ACC112 (cell line): ENCODE measurements around the gene WSCD1.

Experiments
- H2AFZ ChIP-seq: fragments of 200-600 bp; sonication (generic); one replicate; pipeline ENCODE4 v1.6.0; 2017; ENCODE audit warnings: antibody characterized with exemption, low read length; ENCODE audit not compliant: unreplicated experiment
- H3K27ac ChIP-seq: fragments of 200-600 bp; sonication (generic); 2 replicates; pipeline ENCODE4 v1.5.1; 2014; ENCODE audit warnings: low read depth, mild to moderate bottlenecking, antibody characterized with exemption, low read length, moderate library complexity
- H3K27me3 ChIP-seq: fragments of 200-600 bp; sonication (generic); 2 replicates; pipeline ENCODE4 v1.6.1; 2014; ENCODE audit warnings: mild to moderate bottlenecking, antibody characterized with exemption, low read length, moderate library complexity, mixed read lengths; ENCODE audit not compliant: insufficient read depth
- H3K36me3 ChIP-seq: fragments of 200-600 bp; sonication (generic); 2 replicates; pipeline ENCODE4 v1.6.1; 2016; ENCODE audit warnings: mild to moderate bottlenecking, antibody characterized with exemption, low read length, moderate library complexity, mixed read lengths; ENCODE audit not compliant: insufficient read depth
- H3K4me1 ChIP-seq: fragments of 200-600 bp; sonication (generic); one replicate; pipeline ENCODE4 v1.6.1; 2016; ENCODE audit warnings: low read length, mixed read lengths; ENCODE audit not compliant: insufficient read depth, unreplicated experiment, control insufficient read depth
- H3K4me3 ChIP-seq: fragments of 200-600 bp; sonication (generic); 2 replicates; pipeline ENCODE4 v1.5.1; 2014; ENCODE audit warnings: mild to moderate bottlenecking, low read depth, low read length
- H3K79me2 ChIP-seq: fragments of 200-600 bp; sonication (generic); one replicate; pipeline ENCODE4 v1.6.0; 2016; ENCODE audit warnings: low read length; ENCODE audit not compliant: control insufficient read depth, unreplicated experiment, insufficient read depth

The WSCD1 gene

DNA sequence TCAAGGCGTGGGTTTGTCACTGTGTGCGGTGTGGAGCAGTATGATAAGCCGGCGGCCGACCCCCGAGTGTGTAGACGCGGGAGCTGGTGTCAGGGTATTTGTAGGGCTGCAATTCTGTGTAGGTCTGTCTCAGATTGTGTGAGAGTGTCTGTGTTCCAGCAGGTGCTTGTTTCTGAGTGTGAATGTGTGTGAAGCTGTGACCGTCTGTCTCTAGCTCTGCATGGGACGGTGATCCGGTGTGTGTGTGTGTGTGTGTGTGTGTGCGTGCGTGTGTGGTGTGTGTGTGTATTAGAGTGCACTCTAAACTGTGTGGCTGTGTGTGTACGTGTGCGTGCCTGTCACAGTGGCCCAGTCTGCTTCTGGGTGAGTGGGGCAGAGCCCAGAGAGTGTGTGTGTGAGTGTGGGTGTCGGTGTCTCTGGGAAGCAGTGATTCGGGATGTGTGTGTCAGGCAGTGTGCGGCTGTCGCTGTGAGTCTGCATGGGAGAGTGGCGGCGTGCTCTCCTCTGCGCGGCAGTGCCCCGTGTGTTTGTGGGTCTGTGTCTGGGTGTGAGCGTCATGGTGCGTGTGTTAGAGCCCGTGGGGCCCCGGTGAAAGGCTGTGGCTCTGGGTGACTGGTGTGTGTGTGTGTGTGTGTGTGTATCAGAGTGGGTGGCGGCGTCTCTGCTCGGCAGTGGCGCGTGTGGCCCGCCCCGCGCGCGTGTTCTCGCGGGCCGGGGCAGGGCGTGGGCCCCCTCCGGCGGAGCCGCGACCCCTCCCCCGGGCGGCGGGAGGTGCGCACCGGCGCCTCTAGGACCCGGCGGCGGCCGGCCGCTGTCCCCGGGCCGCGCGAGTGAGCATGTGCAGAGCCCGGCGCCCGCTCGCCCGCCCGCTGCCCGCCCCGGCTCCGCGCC lies at the start of gene WSCD1:
TSS of gene WSCD1 (plus strand) at position 841 of the 891 bp plus-strand sequence. CDS start 10,280 bp downstream, outside the sequence.
- peaks cover 72% of the 10 kb centered on the region for H3K27me3 ChIP-seq
- no peaks in the 10 kb centered on the region for H3K4me1 ChIP-seq
- no peak within 1 kb of the TSS for H2AFZ ChIP-seq
- 0 out of 2 replicates have a peak within 1 kb of the TSS, but pooled peaks have one; percentile 16 for H3K4me3 ChIP-seq
- no peak within 1 kb of the TSS for H3K27ac ChIP-seq
- H3K36me3 ChIP-seq = no peaks in the 10 kb centered on the region
- H3K79me2 ChIP-seq = no peaks in the 10 kb centered on the region

DNA sequence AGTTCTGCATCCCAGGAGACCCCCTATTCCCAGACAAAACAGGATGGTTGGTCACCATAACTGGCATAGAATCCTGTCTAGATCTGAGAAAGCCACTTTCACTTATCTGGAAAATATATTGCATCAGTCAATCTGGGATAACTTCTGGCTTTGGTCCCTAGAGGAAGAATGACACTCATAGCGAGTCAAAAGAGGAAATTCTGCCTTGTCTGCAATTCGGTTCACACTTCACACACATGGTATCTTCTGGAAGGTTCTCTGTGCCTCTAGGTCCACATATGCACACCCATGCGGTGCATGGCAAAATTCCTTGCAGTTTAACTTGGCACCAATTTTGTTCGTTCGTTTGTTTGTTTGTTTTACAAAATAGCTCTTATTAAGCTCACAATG lies 49.2 kb upstream of the WSCD1 start:
- H3K36me3 ChIP-seq = no peaks in the 10 kb centered on the region
- no peak overlapping the region for H3K4me3 ChIP-seq
- no peak overlapping the region for H3K27ac ChIP-seq
- no peaks in the 10 kb centered on the region for H3K4me1 ChIP-seq
- H3K79me2 ChIP-seq = no peaks in the 10 kb centered on the region
- no peak overlapping the region for H2AFZ ChIP-seq
- H3K27me3 ChIP-seq = peaks cover 19% of the 10 kb centered on the region

DNA sequence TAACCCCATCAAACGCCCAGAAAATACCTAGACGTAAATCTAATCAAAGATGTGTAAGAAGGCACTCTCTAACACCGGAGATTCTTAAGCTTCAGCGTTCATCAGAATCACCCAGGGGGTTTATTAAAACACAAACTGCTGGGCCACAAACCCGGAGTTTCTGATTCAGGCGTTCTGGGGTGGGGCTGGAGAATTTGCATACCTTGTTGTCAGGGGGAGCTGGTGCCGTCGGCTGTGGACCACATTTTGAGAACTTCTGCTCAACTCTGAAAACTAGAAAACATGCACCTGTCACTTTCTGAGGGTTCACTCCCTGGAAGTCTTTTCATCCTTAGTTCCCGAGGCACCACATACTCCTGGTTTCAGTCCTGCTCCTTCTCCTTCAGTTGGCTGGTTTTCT lies 48.6 kb upstream of the WSCD1 start:
- no peak overlapping the region for H3K27ac ChIP-seq
- H3K36me3 ChIP-seq = no peaks in the 10 kb centered on the region
- no peaks in the 10 kb centered on the region for H3K4me1 ChIP-seq
- H3K4me3 ChIP-seq = no peak overlapping the region
- no peak overlapping the region for H2AFZ ChIP-seq
- no peaks in the 10 kb centered on the region for H3K79me2 ChIP-seq
- peaks cover 22% of the 10 kb centered on the region for H3K27me3 ChIP-seq

- no peak overlapping the region for H3K27ac ChIP-seq
- no peak overlapping the region for H3K4me3 ChIP-seq
- H3K79me2 ChIP-seq = no peaks in the 10 kb centered on the region
- no peaks in the 10 kb centered on the region for H3K4me1 ChIP-seq
- no peaks in the 10 kb centered on the region for H3K36me3 ChIP-seq
- H2AFZ ChIP-seq = no peak overlapping the region
- H3K27me3 ChIP-seq = peaks cover 24% of the 10 kb centered on the region
Measured at GRCh38 chr17:6023036-6023831, 46.9 kb upstream of the WSCD1 start.

DNA sequence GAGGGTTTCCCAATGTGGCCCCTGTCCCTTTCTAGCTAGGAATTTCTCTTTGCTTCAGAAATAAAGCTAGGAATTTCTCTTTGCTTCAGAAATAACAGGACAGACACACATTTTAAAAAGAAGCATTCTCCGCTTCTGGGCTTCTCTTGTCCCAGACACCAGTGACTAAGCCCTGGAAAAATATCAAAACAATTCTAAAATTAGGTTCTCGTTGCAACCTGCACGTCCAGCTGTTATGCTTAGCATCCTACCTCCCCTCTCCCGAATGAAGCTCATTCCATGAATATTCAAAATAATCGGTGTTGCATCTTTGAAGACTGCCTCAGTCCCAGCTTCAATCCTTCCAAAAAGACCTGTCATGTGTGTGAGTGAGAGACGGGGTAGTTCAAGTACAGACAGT lies 45.6 kb upstream of the WSCD1 start:
- Histone ChIP-seq H3K27ac (no peak overlapping the region), H3K79me2 (no peaks in the 10 kb centered on the region), H2AFZ (no peak overlapping the region), H3K4me3 (no peak overlapping the region), H3K27me3 (peaks cover 32% of the 10 kb centered on the region), H3K36me3 (no peaks in the 10 kb centered on the region), H3K4me1 (no peaks in the 10 kb centered on the region)

- H3K4me3 ChIP-seq = no peak overlapping the region
- H3K79me2 ChIP-seq = no peaks in the 10 kb centered on the region
- no peak overlapping the region for H3K27ac ChIP-seq
- H2AFZ ChIP-seq = no peak overlapping the region
- no peaks in the 10 kb centered on the region for H3K4me1 ChIP-seq
- peaks cover 36% of the 10 kb centered on the region for H3K27me3 ChIP-seq
- no peaks in the 10 kb centered on the region for H3K36me3 ChIP-seq
Measured at GRCh38 chr17:6027342-6028024, 42.7 kb upstream of the WSCD1 start.

- H3K27me3 ChIP-seq = peaks cover 32% of the 10 kb centered on the region
- H3K27ac ChIP-seq = no peak overlapping the region
- no peak overlapping the region for H3K4me3 ChIP-seq
- no peaks in the 10 kb centered on the region for H3K79me2 ChIP-seq
- no peaks in the 10 kb centered on the region for H3K36me3 ChIP-seq
- H2AFZ ChIP-seq = no peak overlapping the region
- no peaks in the 10 kb centered on the region for H3K4me1 ChIP-seq
Measured at GRCh38 chr17:6028294-6028693, 41.9 kb upstream of the WSCD1 start.

GRCh38 chr17:6035801-6036394 lies 34.3 kb upstream of the WSCD1 start:
- Histone ChIP-seq H3K79me2 (no peaks in the 10 kb centered on the region), H3K4me3 (no peak overlapping the region), H3K27ac (no peak overlapping the region), H3K27me3 (peaks cover 3% of the 10 kb centered on the region; the same call in 1 of the 2 replicates), H3K4me1 (no peaks in the 10 kb centered on the region), H2AFZ (no peak overlapping the region), H3K36me3 (no peaks in the 10 kb centered on the region)

DNA sequence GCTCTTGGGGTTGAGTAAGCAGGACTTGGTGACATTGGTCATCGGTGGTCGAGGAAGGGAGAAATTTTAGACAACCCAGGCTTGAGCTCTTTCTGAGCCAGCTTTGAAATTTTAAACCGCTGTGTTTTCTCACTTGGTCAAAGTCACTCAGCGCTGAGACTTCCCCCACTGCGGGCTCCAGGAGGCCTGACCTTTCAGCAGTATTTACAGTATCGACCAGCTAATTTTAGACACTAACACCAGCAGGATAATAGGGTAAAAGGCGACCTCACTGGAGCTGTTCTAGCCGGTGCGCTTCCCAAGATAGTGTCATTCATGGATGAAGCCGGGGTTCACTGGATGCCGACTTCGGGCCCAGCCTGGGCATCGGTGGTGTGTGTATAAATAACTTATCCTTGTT lies 29.7 kb upstream of the WSCD1 start:
- Histone ChIP-seq H3K79me2 (no peaks in the 10 kb centered on the region), H3K27ac (no peak overlapping the region), H3K4me3 (no peak overlapping the region), H3K27me3 (no peaks in the 10 kb centered on the region), H3K36me3 (no peaks in the 10 kb centered on the region), H3K4me1 (no peaks in the 10 kb centered on the region), H2AFZ (no peak overlapping the region)

DNA sequence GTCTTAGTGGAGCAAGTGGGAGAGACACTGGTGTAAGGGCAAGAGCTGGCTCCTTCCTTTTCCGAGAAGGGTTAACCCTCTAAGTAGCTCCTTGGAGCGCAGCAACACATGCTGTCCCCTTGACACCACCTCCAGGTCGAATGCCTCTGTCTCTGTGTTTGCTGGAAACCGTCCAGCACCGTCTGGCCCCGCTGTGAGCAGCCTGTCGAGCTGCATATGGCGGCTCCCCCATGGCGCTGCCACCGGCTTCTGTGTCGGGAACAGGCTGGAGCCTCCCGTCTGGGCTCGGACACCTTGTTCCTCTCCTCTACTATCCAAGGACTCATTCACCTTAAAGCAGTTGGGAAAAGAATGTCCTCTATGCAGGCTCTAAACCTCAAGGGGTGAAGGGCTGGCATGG lies 28.9 kb upstream of the WSCD1 start:
- Histone ChIP-seq H3K27me3 (no peaks in the 10 kb centered on the region), H3K79me2 (no peaks in the 10 kb centered on the region), H2AFZ (no peak overlapping the region), H3K4me1 (no peaks in the 10 kb centered on the region), H3K36me3 (no peaks in the 10 kb centered on the region), H3K27ac (no peak overlapping the region), H3K4me3 (no peak overlapping the region)
